IMR-90 (cell line): Measurements from ENCODE around the gene MAPKAP1. TPM values are rescaled to one million over a fixed set of nuclear protein-coding genes. Genes with fewer than 3 reads are reported as not detected.
A peak's percentile ranks its signal among the peaks of the same experiment; 100 is the strongest.

ENCODE experiments used
- ATAC-seq: fragments of 200-7000 bp; cut with Tn5 transposase; 2 replicates; pipeline ENCODE4 v1.9.1; 2020; ENCODE audit warnings: low read depth, mild to moderate bottlenecking, moderate library complexity
- BruUV-seq: library from RNA; stranded (reverse); fragments of 400-500 nt; replicated peaks from 2 replicates; lab custom pipeline; 2021; lab: Mats Ljungman, UMichigan
- CTCF ChIA-PET: fragments of 300-600 bp; formaldehyde crosslinking; extraction: SDS; loops from one replicate; lab custom pipeline; 2021; ENCODE audit warnings: antibody characterized with exemption; lab: Yijun Ruan, JAX
- POLR2A ChIA-PET: fragments of 300-600 bp; sonication (Branson Sonifier 250); formaldehyde crosslinking; loops from one replicate; lab custom pipeline; 2022; ENCODE audit warnings: antibody characterized with exemption; ENCODE audit not compliant: unreplicated experiment; lab: Charles Lee
- DNase-seq: peaks from one replicate; pipeline ENCODE4 v3.0.0; 2013
- H2AFZ ChIP-seq: replicated peaks from 2 replicates; pipeline ENCODE3; 2013; ENCODE audit warnings: low read length, mild to moderate bottlenecking; ENCODE audit not compliant: poor library complexity
- H2AK5ac ChIP-seq: 2 replicates; pipeline ENCODE4 v1.6.1; 2013; ENCODE audit warnings: low read depth, low read length, inconsistent platforms
- H2AK9ac ChIP-seq: replicated peaks from 2 replicates; pipeline ENCODE3; 2013; ENCODE audit warnings: mild to moderate bottlenecking, low read depth, low read length, moderate library complexity; ENCODE audit not compliant: poor library complexity
- H2BK120ac ChIP-seq: 2 replicates; pipeline ENCODE4 v1.6.1; 2013; ENCODE audit warnings: low read depth, low read length, inconsistent platforms
- H2BK15ac ChIP-seq: 3 replicates; pipeline ENCODE4 v1.6.1; 2013; ENCODE audit warnings: low read depth, low read length, inconsistent platforms
- H2BK20ac ChIP-seq: 2 replicates; pipeline ENCODE4 v1.6.1; 2013; ENCODE audit warnings: low read depth, mild to moderate bottlenecking, inconsistent platforms, low read length, moderate library complexity
- H2BK5ac ChIP-seq: 2 replicates; pipeline ENCODE4 v1.6.1; 2013; ENCODE audit warnings: mild to moderate bottlenecking, low read depth, low read length, inconsistent platforms; ENCODE audit not compliant: poor library complexity, severe bottlenecking
- H3K14ac ChIP-seq: replicated peaks from 2 replicates; pipeline ENCODE4 v1.6.1; 2013; ENCODE audit warnings: low read depth, low read length, inconsistent platforms
- H3K18ac ChIP-seq: 2 replicates; pipeline ENCODE4 v1.6.1; 2013; ENCODE audit warnings: low read depth, low read length, control low read depth
- H3K23ac ChIP-seq: 2 replicates; pipeline ENCODE4 v1.6.1; 2013; ENCODE audit warnings: low read depth, low read length, inconsistent platforms
- H3K27ac ChIP-seq: 2 replicates; pipeline ENCODE4 v1.5.1; 2013; ENCODE audit warnings: mild to moderate bottlenecking, control low read depth, low read length; ENCODE audit not compliant: insufficient read depth
- H3K27me3 ChIP-seq: 2 replicates; pipeline ENCODE4 v1.6.1; 2013; ENCODE audit warnings: low read length; ENCODE audit not compliant: control insufficient read depth, insufficient read depth
- H3K36me3 ChIP-seq: 2 replicates; pipeline ENCODE4 v1.6.1; 2013; ENCODE audit warnings: low read length, mixed read lengths; ENCODE audit not compliant: control insufficient read depth, insufficient read depth
- H3K4ac ChIP-seq: 2 replicates; pipeline ENCODE4 v1.6.1; 2013; ENCODE audit warnings: low read depth, low read length, inconsistent platforms
- H3K4me1 ChIP-seq: 2 replicates; pipeline ENCODE4 v1.6.1; 2013; ENCODE audit warnings: low read length, mixed read lengths; ENCODE audit not compliant: control insufficient read depth, insufficient read depth
- H3K4me2 ChIP-seq: 2 replicates; pipeline ENCODE4 v1.6.1; 2013; ENCODE audit warnings: low read depth, mild to moderate bottlenecking, control low read depth, low read length, moderate library complexity
- H3K4me3 ChIP-seq: 2 replicates; pipeline ENCODE4 v1.5.1; 2013; ENCODE audit warnings: low read depth, mild to moderate bottlenecking, control low read depth, low read length, moderate library complexity; ENCODE audit not compliant: insufficient read depth
- H3K56ac ChIP-seq: 2 replicates; pipeline ENCODE4 v1.6.1; 2013; ENCODE audit warnings: low read length, inconsistent platforms; ENCODE audit not compliant: insufficient read depth; ENCODE audit errors: extremely low read depth
- H3K79me1 ChIP-seq, 2 experiments: 2 replicates each; pipeline ENCODE4 v1.6.1; 2013; ENCODE audit warnings: low read length in 2 of 2, inconsistent platforms in 1 of 2, low read depth in 1 of 2
- H3K9ac ChIP-seq: 2 replicates; pipeline ENCODE4 v1.6.1; 2013; ENCODE audit warnings: low read depth, low read length, control low read depth
- H3K9me1 ChIP-seq: 2 replicates; pipeline ENCODE4 v1.6.1; 2013; ENCODE audit warnings: low read length, inconsistent platforms; ENCODE audit not compliant: insufficient read depth
- H3K9me3 ChIP-seq: 2 replicates; pipeline ENCODE4 v1.6.1; 2013; ENCODE audit warnings: low read length; ENCODE audit not compliant: control insufficient read depth, insufficient read depth
- H4K20me1 ChIP-seq: 2 replicates; pipeline ENCODE4 v1.6.1; 2013; ENCODE audit warnings: low read length, inconsistent platforms; ENCODE audit not compliant: insufficient read depth
- H4K5ac ChIP-seq: 2 replicates; pipeline ENCODE4 v1.6.1; 2013; ENCODE audit warnings: mild to moderate bottlenecking, low read depth, low read length, control low read depth
- H4K8ac ChIP-seq, 2 experiments: 2 replicates each; pipeline ENCODE4 v1.6.1; 2013; ENCODE audit warnings: low read depth in 2 of 2, low read length in 2 of 2, control low read depth in 1 of 2, inconsistent platforms in 1 of 2
- H4K91ac ChIP-seq: 2 replicates; pipeline ENCODE4 v1.6.1; 2013; ENCODE audit warnings: low read depth, low read length, inconsistent platforms; ENCODE audit not compliant: insufficient read depth
- BHLHE40 ChIP-seq: fragments of 150-350 bp; IDR thresholded peaks from 2 replicates; pipeline ENCODE4 v1.6.1; 2016; ENCODE audit warnings: mild to moderate bottlenecking, low read depth, low read length
- CEBPB ChIP-seq: IDR thresholded peaks from 2 replicates; pipeline ENCODE4 v1.6.1; 2012; ENCODE audit warnings: low read depth, low read length, improper control_type of control experiment
- CHD1 ChIP-seq: IDR thresholded peaks from 2 replicates; pipeline ENCODE4 v1.6.1; 2012; ENCODE audit warnings: low read depth, low read length, improper control_type of control experiment
- CTCF ChIP-seq: conservative IDR thresholded peaks from 2 replicates; pipeline ENCODE4 v1.5.1; 2012; ENCODE audit warnings: mild to moderate bottlenecking, low read depth, low read length, improper control_type of control experiment
- ELK1 ChIP-seq: fragments of 150-350 bp; IDR thresholded peaks from 2 replicates; pipeline ENCODE4 v1.6.1; 2016; ENCODE audit warnings: low read depth, mild to moderate bottlenecking, low read length, moderate library complexity, borderline replicate concordance
- FOS ChIP-seq: fragments of 150-350 bp; IDR thresholded peaks from 2 replicates; pipeline ENCODE4 v1.6.1; 2016; ENCODE audit warnings: low read depth, low read length
- MAFK ChIP-seq: IDR thresholded peaks from 2 replicates; pipeline ENCODE4 v1.6.1; 2012; ENCODE audit warnings: low read depth, low read length, improper control_type of control experiment
- MAZ ChIP-seq: IDR thresholded peaks from 2 replicates; pipeline ENCODE4 v1.6.1; 2012; ENCODE audit warnings: low read depth, mild to moderate bottlenecking, low read length, improper control_type of control experiment, moderate library complexity, borderline replicate concordance
- MXI1 ChIP-seq: IDR thresholded peaks from 2 replicates; pipeline ENCODE4 v1.6.1; 2012; ENCODE audit warnings: low read depth, mild to moderate bottlenecking, low read length, moderate library complexity, borderline replicate concordance
- NFE2L2 ChIP-seq: fragments of 150-350 bp; IDR thresholded peaks from 2 replicates; pipeline ENCODE4 v1.6.1; 2016; ENCODE audit warnings: low read depth, mild to moderate bottlenecking, low read length
- POLR2A ChIP-seq: IDR thresholded peaks from 2 replicates; pipeline ENCODE4 v1.6.1; 2012; ENCODE audit warnings: mild to moderate bottlenecking, low read depth, low read length
- RAD21 ChIP-seq: IDR thresholded peaks from 2 replicates; pipeline ENCODE4 v1.6.1; 2012; ENCODE audit warnings: low read length, improper control_type of control experiment
- RCOR1 ChIP-seq: IDR thresholded peaks from 2 replicates; pipeline ENCODE4 v1.6.1; 2012; ENCODE audit warnings: mild to moderate bottlenecking, low read length, improper control_type of control experiment; ENCODE audit not compliant: insufficient replicate concordance
- RFX5 ChIP-seq: IDR thresholded peaks from 2 replicates; pipeline ENCODE4 v1.8.0; 2012; ENCODE audit warnings: low read depth, mild to moderate bottlenecking, low read length, moderate library complexity
- SMC3 ChIP-seq: fragments of 150-350 bp; IDR thresholded peaks from 2 replicates; pipeline ENCODE4 v1.6.1; 2016; ENCODE audit warnings: low read depth, mild to moderate bottlenecking, antibody characterized with exemption, low read length, moderate library complexity
- USF2 ChIP-seq: fragments of 150-350 bp; IDR thresholded peaks from 2 replicates; pipeline ENCODE4 v1.6.1; 2017; ENCODE audit warnings: mild to moderate bottlenecking, antibody characterized with exemption, low read length, low read depth
- WGBS, 2 experiments: methylation state at CpG; one replicate each; pipeline versions ENCODE4 v1.1.5 to v1.1.7; 2013; ENCODE audit warnings: missing lambda C conversion rate in 2 of 2; ENCODE audit not compliant: insufficient read length in 1 of 2; ENCODE audit errors: extremely low coverage in 2 of 2; 5-methylcytosine and 5-hydroxymethylcytosine counted together
- dilution Hi-C: fragments of 300-500 bp; cut with HindIII; formaldehyde crosslinking; loops from one replicate; pipeline ENCODE4 v1.14.3; 2018; ENCODE audit warnings: low sequenced_read_pairs; ENCODE audit not compliant: unreplicated experiment
- in situ Hi-C: fragments of 300-500 bp; cut with MboI; formaldehyde crosslinking; loops from 3 replicates; pipeline ENCODE4 v1.14.3; 2019; ENCODE audit warnings: low sequenced_read_pairs, inconsistent platforms, mixed read lengths
- intact Hi-C: fragments of 100-400 bp; cut with micrococcal nuclease; formaldehyde crosslinking; loops from 2 replicates; pipeline ENCODE4 v1.10.0; 2022
- polyA plus RNA-seq, 3 experiments: library from polyadenylated mRNA; depleted of rRNA; stranded (reverse); fragments of >200 nt; gene quantifications; 2 replicates each; pipeline ENCODE4 v1.2.3, GENCODE V29; 2012; ENCODE audit warnings: low replicate concordance in 1 of 3
- total RNA-seq: library from RNA; depleted of rRNA; stranded (reverse); fragments of >200 nt; gene quantifications from 2 replicates; pipeline ENCODE4 v1.2.3, GENCODE V29; 2012

Gene MAPKAP1
- total and polyA plus RNA-seq, 2 of the 4 experiments (the other 2 are of a cell fraction): 87.2 to 158 TPM

- Histone ChIP-seq H3K14ac (no peak overlapping the region), H3K27ac (no peak overlapping the region)
- ATAC-seq: peak; percentile 97
Measured at GRCh38 chr9:125538092-125538473, 168.9 kb downstream of the MAPKAP1 start.

More at GRCh38 chr9:125538092-125538473, 168.9 kb downstream of the MAPKAP1 start:
- no peak overlapping the region for H3K18ac ChIP-seq
- intact Hi-C loops (no loop called here), dilution Hi-C loops (no loop called here), in situ Hi-C loops (no loop called here)
- H3K4ac ChIP-seq: no peak overlapping the region
- H3K9ac ChIP-seq: no peak overlapping the region
- H2BK120ac ChIP-seq: no peak overlapping the region
- H3K9me1 ChIP-seq: peaks cover 10% of the 10 kb centered on the region
- H3K4me1 ChIP-seq: peaks cover 11% of the 10 kb centered on the region
- H3K23ac ChIP-seq: no peak overlapping the region
- TF ChIP-seq POLR2A: no peak
- TF ChIP-seq CHD1: no peak
- no peak for TF ChIP-seq MXI1
- 0 out of 2 replicates have a peak, but pooled peaks have one; percentile 2 for TF ChIP-seq CEBPB
- no peak for TF ChIP-seq RFX5
- TF ChIP-seq FOS: peak; percentile 82
- TF ChIP-seq USF2: no peak
- TF ChIP-seq MAFK: peak; percentile 41; the same call in 1 of the 2 replicates
- no peak; the same call in 1 of the 2 replicates for TF ChIP-seq RAD21
- TF ChIP-seq CTCF: no peak
- no peak for TF ChIP-seq BHLHE40
- no peak for TF ChIP-seq MAZ
- TF ChIP-seq RCOR1: no peak
- no peak; the same call in 1 of the 2 replicates for TF ChIP-seq SMC3
- TF ChIP-seq NFE2L2: peak; percentile 33; the same call in 1 of the 2 replicates
- TF ChIP-seq ELK1: no peak
- H3K9me3 ChIP-seq: no peaks in the 10 kb centered on the region
- peak overlapping the region; percentile 57; the same call in 1 of the 2 replicates for H2AK5ac ChIP-seq
- WGBS, 2 experiments: 25% methylated on average over 1 of the region's 2 CpGs; no CpG with 5 or more reads in 1 of the 2 experiments
- H2BK20ac ChIP-seq: no peak overlapping the region
- no peak overlapping the region for H3K56ac ChIP-seq
- H3K4me3 ChIP-seq: no peak overlapping the region
- DNase-seq: peak; percentile 95
- no peaks in the 10 kb centered on the region for H3K27me3 ChIP-seq
- H4K20me1 ChIP-seq: peaks cover 8% of the 10 kb centered on the region; the same call in 1 of the 2 replicates
- no peak overlapping the region for H4K5ac ChIP-seq
- H3K36me3 ChIP-seq: peaks cover 4% of the 10 kb centered on the region
- no peak overlapping the region for H2AFZ ChIP-seq
- no peak overlapping the region for H2BK5ac ChIP-seq
- no peak overlapping the region for H4K91ac ChIP-seq
- no TSS peak for BruUV-seq
- POLR2A ChIA-PET: no interaction called here
- H2AK9ac ChIP-seq: no peak overlapping the region
- CTCF ChIA-PET: interaction anchor here (0.5 kb wide), 1 partner anchor 426 kb away, joined by 5 read pairs; no protein-coding TSS in a partner anchor
- H3K79me1 ChIP-seq: peaks cover 10 to 32% of the 10 kb centered on the region in 2 experiments
- H2BK15ac ChIP-seq: peak overlapping the region; percentile 49; the same call in 2 of the 3 replicates
- H4K8ac ChIP-seq: no peak overlapping the region
- H3K4me2 ChIP-seq: peak overlapping the region; percentile 11; the same call in 1 of the 2 replicates
